ENCODE measurements around the gene TBXA2R.

GRCh38 chr19:3589439-3589838, 17.2 kb downstream of the TBXA2R start:
- TF ChIP-seq CTCF (IDR thresholded peaks at IDR 0.05): no peak
- no peak for TF ChIP-seq POLR2A (IDR thresholded peaks at IDR 0.05; ENCODE audit: low read depth)
- TF ChIP-seq POLR2AphosphoS5 (IDR thresholded peaks at IDR 0.05): no peak
- no peak for TF ChIP-seq EP300 (IDR thresholded peaks at IDR 0.05)
